ENCODE measurements around the gene BPIFA2. TPM values are rescaled to one million over a fixed set of nuclear protein-coding genes. Genes with fewer than 3 reads are reported as not detected.

BPIFA2 gene
- not detected in 2 replicates for total RNA-seq

GRCh38 chr20:33167859-33168258 lies at the start of gene BPIFA2:
Gene BPIFA2, plus strand, starts transcription at chr20:33168159. Its CDS starts 987 bp downstream, at chr20:33169146.

GRCh38 chr20:33217052-33217451 lies 49.1 kb downstream of the BPIFA2 start, which contains the start of gene BPIFA3:
Gene BPIFA3, plus strand, starts transcription at chr20:33217352. Its CDS starts 185 bp downstream, at chr20:33217537.

Other genes starting within 250 kb of the BPIFA2 start
- not detected in 2 replicates for gene SUN5, start 163.7 kb upstream of the BPIFA2 start, total RNA-seq
- not detected in 2 replicates for gene BPIFB2, start 160.5 kb upstream of the BPIFA2 start, total RNA-seq
- not detected in 2 replicates for gene BPIFB6, start 136.5 kb upstream of the BPIFA2 start, total RNA-seq
- not detected in 2 replicates for gene BPIFB3, start 114.3 kb upstream of the BPIFA2 start, total RNA-seq
- gene BPIFB4, start 88.5 kb upstream of the BPIFA2 start, total RNA-seq: not detected in 2 replicates
- gene BPIFA3, start 49.2 kb downstream of the BPIFA2 start, total RNA-seq: not detected in 2 replicates
- not detected in 2 replicates for gene BPIFA1, start 67.8 kb downstream of the BPIFA2 start, total RNA-seq
- not detected in 2 replicates for gene BPIFB1, start 115.1 kb downstream of the BPIFA2 start, total RNA-seq
- 21.2 and 24.4 TPM in 2 replicates for gene CDK5RAP1, start 233.4 kb downstream of the BPIFA2 start, total RNA-seq

Measured in bronchus fibroblast of lung (primary cell).